Prostate gland (tissue), 2 donors: ENCODE measurements around the gene UBE2E2.

Experiments
- POLR2A ChIP-seq: fragments of 450-650 bp; IDR thresholded peaks from one replicate; pipeline ENCODE4 v1.6.1; 2016; ENCODE audit warnings: antibody characterized with exemption, mild to moderate bottlenecking
- TF ChIP-seq, protein P1 (sequence below), 4 experiments: fragments of 200-600 bp in 2 of 4; fragments of 450-650 bp in 2 of 4; sonication (generic) in 2 of 4; IDR thresholded peaks; 1 replicate in 3 of 4; 2 replicates in 1 of 4; pipeline ENCODE4 v1.5.1; 2016 to 2019; ENCODE audit warnings: antibody characterized with exemption in 4 of 4, mild to moderate bottlenecking in 2 of 4, moderate library complexity in 2 of 4

GRCh38 chr3:23519314-23520208 is 316.4 kb downstream of the UBE2E2 start:
- TF ChIP-seq, protein P1, sequence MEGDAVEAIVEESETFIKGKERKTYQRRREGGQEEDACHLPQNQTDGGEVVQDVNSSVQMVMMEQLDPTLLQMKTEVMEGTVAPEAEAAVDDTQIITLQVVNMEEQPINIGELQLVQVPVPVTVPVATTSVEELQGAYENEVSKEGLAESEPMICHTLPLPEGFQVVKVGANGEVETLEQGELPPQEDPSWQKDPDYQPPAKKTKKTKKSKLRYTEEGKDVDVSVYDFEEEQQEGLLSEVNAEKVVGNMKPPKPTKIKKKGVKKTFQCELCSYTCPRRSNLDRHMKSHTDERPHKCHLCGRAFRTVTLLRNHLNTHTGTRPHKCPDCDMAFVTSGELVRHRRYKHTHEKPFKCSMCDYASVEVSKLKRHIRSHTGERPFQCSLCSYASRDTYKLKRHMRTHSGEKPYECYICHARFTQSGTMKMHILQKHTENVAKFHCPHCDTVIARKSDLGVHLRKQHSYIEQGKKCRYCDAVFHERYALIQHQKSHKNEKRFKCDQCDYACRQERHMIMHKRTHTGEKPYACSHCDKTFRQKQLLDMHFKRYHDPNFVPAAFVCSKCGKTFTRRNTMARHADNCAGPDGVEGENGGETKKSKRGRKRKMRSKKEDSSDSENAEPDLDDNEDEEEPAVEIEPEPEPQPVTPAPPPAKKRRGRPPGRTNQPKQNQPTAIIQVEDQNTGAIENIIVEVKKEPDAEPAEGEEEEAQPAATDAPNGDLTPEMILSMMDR (IDR thresholded peaks at IDR 0.05): no peak
- TF ChIP-seq POLR2A: no peak
